B cell (primary cell): ENCODE results near the gene PACRG. TPM values are rescaled to one million over a fixed set of nuclear protein-coding genes. Genes with fewer than 3 reads are reported as not detected.

Experiments
- ATAC-seq: fragments of 200-7000 bp; cut with Tn5 transposase; one replicate; pipeline ENCODE4 v1.10.0; 2021; ENCODE audit warnings: low read depth, mild to moderate bottlenecking, moderate number of reproducible peaks, moderate library complexity
- CTCF ChIA-PET: fragments of 350-600 bp; sonication (Branson Sonifier 250); formaldehyde crosslinking; loops from one replicate; lab custom pipeline; 2021; ENCODE audit warnings: antibody characterized with exemption, inconsistent platforms; lab: Charles Lee
- POLR2A ChIA-PET: fragments of 350-600 bp; sonication (Branson Sonifier 250); formaldehyde crosslinking; loops from one replicate; lab custom pipeline; 2021; ENCODE audit warnings: antibody characterized with exemption; lab: Charles Lee
- DNase-seq: peaks from one replicate; pipeline ENCODE4 v3.0.0; 2013
- H2AFZ ChIP-seq: 2 replicates; pipeline ENCODE4 v1.6.1; 2012; ENCODE audit warnings: mild to moderate bottlenecking, low read depth, low read length; ENCODE audit not compliant: insufficient read depth, poor library complexity, severe bottlenecking
- H3K27ac ChIP-seq, 2 donors: 1 replicate in 1 of 2; 2 replicates in 1 of 2; pipeline ENCODE4 v1.5.1; 2012 to 2013; ENCODE audit warnings: low read length in 2 of 2, mild to moderate bottlenecking in 2 of 2, moderate library complexity in 1 of 2
- H3K27me3 ChIP-seq, 4 experiments: fragments of 200-600 bp in 1 of 4; sonication (generic) in 1 of 4; replicated peaks in 1 of 4; 1 replicate in 2 of 4; 2 replicates in 2 of 4; pipeline versions ENCODE4 v1.6.1 to v1.7.0; 2013 to 2016; ENCODE audit warnings: low read length in 3 of 4, mild to moderate bottlenecking in 2 of 4, mixed read lengths in 1 of 4, moderate library complexity in 1 of 4; ENCODE audit not compliant: insufficient read depth in 4 of 4, control insufficient read depth in 3 of 4; ENCODE audit errors: control extremely low read depth in 1 of 4
- H3K36me3 ChIP-seq, 2 experiments: replicated peaks in 1 of 2; 1 replicate in 1 of 2; 2 replicates in 1 of 2; pipeline versions ENCODE4 v1.6.1 to v1.7.1; 2013; ENCODE audit warnings: low read length in 1 of 2; ENCODE audit not compliant: insufficient read depth in 2 of 2, control insufficient read depth in 1 of 2; ENCODE audit errors: control extremely low read depth in 1 of 2, extremely low read depth in 1 of 2
- H3K4me1 ChIP-seq, 2 donors: fragments of 200-600 bp in 1 of 2; sonication (generic) in 1 of 2; 1 replicate in 1 of 2; 2 replicates in 1 of 2; pipeline versions ENCODE4 v1.5.1 to v1.6.1; 2013 to 2017; ENCODE audit warnings: low read length in 2 of 2; ENCODE audit not compliant: control insufficient read depth in 2 of 2, insufficient read depth in 2 of 2
- H3K4me2 ChIP-seq: replicated peaks from 2 replicates; pipeline ENCODE3; 2012; ENCODE audit warnings: mild to moderate bottlenecking, low read depth, low read length; ENCODE audit not compliant: poor library complexity, severe bottlenecking
- H3K4me3 ChIP-seq, 5 experiments: fragments of 200-600 bp in 1 of 5; sonication (generic) in 1 of 5; 1 replicate in 3 of 5; 2 replicates in 2 of 5; pipeline versions ENCODE4 v1.5.1 to v1.7.0; 2011 to 2016; ENCODE audit warnings: low read length in 4 of 5, mild to moderate bottlenecking in 4 of 5, low read depth in 2 of 5, control low read depth in 1 of 5, moderate library complexity in 1 of 5; ENCODE audit not compliant: insufficient read depth in 1 of 5; ENCODE audit errors: control extremely low read depth in 1 of 5, extremely low read depth in 1 of 5
- H3K79me2 ChIP-seq: fragments of 200-600 bp; sonication (generic); one replicate; pipeline ENCODE4 v1.6.0; 2016; ENCODE audit warnings: low read length; ENCODE audit not compliant: control insufficient read depth, insufficient read depth
- H3K9ac ChIP-seq: fragments of 200-600 bp; sonication (generic); 2 replicates; pipeline ENCODE4 v1.6.1; 2017; ENCODE audit warnings: mild to moderate bottlenecking, low read length, moderate library complexity
- H3K9me3 ChIP-seq, 3 donors: one replicate each; pipeline versions ENCODE4 v1.6.1 to v1.7.1; 2013; ENCODE audit warnings: low read length in 2 of 3; ENCODE audit not compliant: control insufficient read depth in 2 of 3, insufficient read depth in 1 of 3; ENCODE audit errors: control extremely low read depth in 1 of 3
- H4K20me1 ChIP-seq: 2 replicates; pipeline ENCODE4 v1.6.0; 2012; ENCODE audit warnings: mild to moderate bottlenecking, low read length; ENCODE audit not compliant: insufficient read depth, control insufficient read depth, poor library complexity, severe bottlenecking
- H3K27ac Mint-ChIP-seq: one replicate; pipeline ENCODE4 v1.8.0; 2021; ENCODE audit warnings: mixed read lengths
- H3K27me3 Mint-ChIP-seq: one replicate; pipeline ENCODE4 v1.8.0; 2021; ENCODE audit warnings: mixed read lengths
- H3K4me1 Mint-ChIP-seq: one replicate; pipeline ENCODE4 v1.8.0; 2021; ENCODE audit warnings: mixed read lengths
- H3K4me3 Mint-ChIP-seq: one replicate; pipeline ENCODE4 v1.8.0; 2021; ENCODE audit warnings: mixed read lengths
- H3K9me3 Mint-ChIP-seq: one replicate; pipeline ENCODE4 v1.8.0; 2022; ENCODE audit warnings: mixed read lengths; ENCODE audit not compliant: insufficient read depth
- CTCF ChIP-seq: fragments of 200-600 bp; IDR thresholded peaks from one replicate; pipeline ENCODE4 v1.8.0; 2022; ENCODE audit warnings: antibody characterized with exemption, mild to moderate bottlenecking
- EZH2 ChIP-seq: IDR thresholded peaks from 2 replicates; pipeline ENCODE4 v1.6.1; 2012; ENCODE audit warnings: borderline replicate concordance, low read depth, mild to moderate bottlenecking, moderate library complexity, low read length; ENCODE audit not compliant: insufficient read depth, poor library complexity, severe bottlenecking
- WGBS: methylation state at CpG from one replicate; pipeline ENCODE4 v1.1.5; 2013; ENCODE audit warnings: missing lambda C conversion rate; ENCODE audit not compliant: insufficient coverage; 5-methylcytosine and 5-hydroxymethylcytosine counted together
- intact Hi-C: fragments of 100-400 bp; cut with micrococcal nuclease; formaldehyde crosslinking; loops from one replicate; pipeline ENCODE4 v1.10.0; 2022
- polyA plus RNA-seq: library from polyadenylated mRNA; depleted of rRNA; stranded (reverse); fragments of >200 nt; gene quantifications from 2 replicates; pipeline ENCODE4 v1.2.3, GENCODE V29; 2012
- total RNA-seq, 2 donors: library from RNA; stranded (reverse); fragments of 120-200 nt in 1 of 2; gene quantifications; 1 replicate in 1 of 2; 2 replicates in 1 of 2; pipeline versions ENCODE4 v1.2.3 to v1.2.4, GENCODE V29; 2013 to 2022

PACRG gene
- total and polyA plus RNA-seq, 2 donors (not counting 1 experiment from before 2014, with no cell fraction given): not detected

- Histone ChIP-seq H3K36me3 (no peaks in the 10 kb centered on the region), H3K4me3 (no peak overlapping the region), H3K9ac (no peak overlapping the region), H2AFZ (no peak overlapping the region), H4K20me1 (no peaks in the 10 kb centered on the region), H3K27me3 (no peaks in the 10 kb centered on the region), H3K27ac (no peak overlapping the region), H3K79me2 (no peaks in the 10 kb centered on the region), H3K4me2 (no peak overlapping the region), H3K4me1 (no peaks in the 10 kb centered on the region), H3K9me3 (peaks cover 0 to 8% (median 0%) of the 10 kb centered on the region in 3 donors)
- H3K27me3 Mint-ChIP-seq: no peaks in the 10 kb centered on the region
- ChIA-PET POLR2A (no interaction called here), CTCF (no interaction called here)
- no peaks in the 10 kb centered on the region for H3K9me3 Mint-ChIP-seq
- H3K4me3 Mint-ChIP-seq: no peak overlapping the region
- no peaks in the 10 kb centered on the region for H3K4me1 Mint-ChIP-seq
- intact Hi-C loops: no loop called here
- no peak for ATAC-seq
- DNase-seq: no peak
- no peak for TF ChIP-seq CTCF
- TF ChIP-seq EZH2: no peak
- 97% methylated on average over 6 of the region's 6 CpGs for WGBS
- no peak overlapping the region for H3K27ac Mint-ChIP-seq
Measured at GRCh38 chr6:162846723-162847122, 118.9 kb downstream of the PACRG start.

- H3K4me3 ChIP-seq: no peak overlapping the region
Measured at GRCh38 chr6:162849269-162849668, 121.5 kb downstream of the PACRG start.

More at GRCh38 chr6:162849269-162849668, 121.5 kb downstream of the PACRG start:
- H3K27me3 ChIP-seq: no peaks in the 10 kb centered on the region
- no peaks in the 10 kb centered on the region for H3K9me3 Mint-ChIP-seq
- no peak for TF ChIP-seq CTCF
- no peak for TF ChIP-seq EZH2
- no peak for ATAC-seq
- no peaks in the 10 kb centered on the region for H3K4me1 Mint-ChIP-seq
- no peaks in the 10 kb centered on the region for H4K20me1 ChIP-seq
- H3K4me2 ChIP-seq: no peak overlapping the region
- H3K79me2 ChIP-seq: no peaks in the 10 kb centered on the region
- H3K27ac Mint-ChIP-seq: no peak overlapping the region
- intact Hi-C loops: no loop called here
- ChIA-PET POLR2A (no interaction called here), CTCF (no interaction called here)
- no peak for DNase-seq
- no peaks in the 10 kb centered on the region for H3K27me3 Mint-ChIP-seq
- H3K27ac ChIP-seq: no peak overlapping the region
- H3K4me1 ChIP-seq: no peaks in the 10 kb centered on the region
- H2AFZ ChIP-seq: no peak overlapping the region
- H3K9me3 ChIP-seq: peaks cover 0 to 8% (median 0%) of the 10 kb centered on the region in 3 donors
- no peak overlapping the region for H3K9ac ChIP-seq
- no peaks in the 10 kb centered on the region for H3K36me3 ChIP-seq
- WGBS: 93% methylated on average over 4 of the region's 4 CpGs
- no peak overlapping the region for H3K4me3 Mint-ChIP-seq
